GM19193 (cell line): Measurements from ENCODE around the gene PKDREJ.
A peak's percentile ranks its signal among the peaks of the same experiment; 100 is the strongest.

Experiments used
- POLR2A ChIP-seq: IDR thresholded peaks from 4 replicates; pipeline ENCODE4 v1.6.1; 2011; ENCODE audit not compliant: insufficient read depth, insufficient read length; ENCODE audit errors: extremely low read depth

The PKDREJ gene, protein sequence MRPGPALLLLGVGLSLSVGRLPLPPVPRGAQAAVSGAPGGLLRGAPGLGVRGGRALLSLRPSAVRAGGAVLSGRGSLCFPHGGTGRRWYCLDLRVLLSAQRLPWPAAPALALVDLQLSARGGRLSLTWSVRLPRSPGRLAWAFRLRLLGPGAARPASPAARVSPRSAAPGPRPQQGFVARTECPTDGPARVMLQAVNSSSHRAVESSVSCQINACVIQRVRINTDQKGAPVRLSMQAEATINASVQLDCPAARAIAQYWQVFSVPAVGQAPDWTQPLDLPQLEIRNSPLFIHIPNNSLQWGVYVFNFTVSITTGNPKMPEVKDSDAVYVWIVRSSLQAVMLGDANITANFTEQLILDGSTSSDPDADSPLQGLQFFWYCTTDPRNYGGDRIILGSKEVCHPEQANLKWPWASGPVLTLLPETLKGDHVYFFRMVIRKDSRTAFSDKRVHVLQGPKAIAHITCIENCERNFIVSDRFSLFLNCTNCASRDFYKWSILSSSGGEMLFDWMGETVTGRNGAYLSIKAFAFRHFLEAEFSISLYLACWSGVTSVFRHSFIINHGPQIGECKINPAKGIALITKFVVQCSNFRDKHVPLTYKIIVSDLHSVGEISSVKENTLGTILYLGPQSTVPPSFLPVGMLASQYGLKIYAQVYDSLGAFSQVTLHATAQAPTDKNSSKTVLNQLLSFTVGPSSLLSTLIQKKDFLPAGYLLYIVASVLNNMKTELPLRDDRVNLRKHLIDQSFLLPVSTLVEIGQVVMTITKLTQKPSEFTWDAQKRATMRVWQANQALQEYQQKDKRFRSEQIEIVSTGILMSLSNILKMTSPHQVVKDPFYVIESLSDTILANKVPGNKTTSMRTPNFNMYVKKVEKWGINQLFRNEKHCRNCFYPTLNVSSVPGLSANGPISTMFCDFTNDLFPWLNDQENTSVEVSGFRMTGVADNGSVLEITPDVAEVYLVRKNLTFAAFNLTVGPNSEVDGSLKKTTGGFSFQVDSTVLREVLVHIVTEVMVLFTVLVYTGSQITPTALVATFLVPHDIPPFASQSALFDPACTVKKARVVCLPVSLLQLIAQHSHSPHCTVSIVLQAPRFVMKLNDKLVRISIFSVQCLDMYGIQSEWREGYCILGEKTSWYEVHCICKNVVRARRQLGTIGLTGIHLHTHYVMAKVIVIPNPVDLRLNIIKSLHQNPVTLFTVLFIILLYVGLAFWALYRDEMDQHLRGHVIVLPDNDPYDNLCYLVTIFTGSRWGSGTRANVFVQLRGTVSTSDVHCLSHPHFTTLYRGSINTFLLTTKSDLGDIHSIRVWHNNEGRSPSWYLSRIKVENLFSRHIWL (N-terminal part only)

DNA sequence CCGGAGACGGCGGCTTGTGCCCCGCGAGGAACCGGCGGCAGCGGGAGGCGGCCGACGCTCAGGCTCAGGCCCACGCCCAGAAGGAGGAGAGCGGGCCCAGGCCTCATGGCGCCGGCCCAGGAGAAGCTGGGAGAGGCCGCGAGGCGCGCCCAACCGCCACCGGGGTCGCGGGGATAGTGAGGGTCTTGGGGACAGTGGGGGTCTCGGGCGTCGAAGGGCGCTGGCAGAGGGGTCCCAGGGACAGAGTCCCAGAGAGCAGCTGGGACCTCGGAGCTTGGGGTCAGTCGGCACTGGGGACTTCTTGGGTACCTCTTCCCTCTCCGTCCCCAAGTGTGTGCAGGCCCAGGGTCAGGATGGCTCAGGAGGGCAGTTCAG is at the start of gene PKDREJ:
Gene PKDREJ (minus strand): TSS at position 128 of the 375 bp plus-strand sequence. CDS start 21 bp downstream, at position 107.
- no peak for TF ChIP-seq POLR2A

DNA sequence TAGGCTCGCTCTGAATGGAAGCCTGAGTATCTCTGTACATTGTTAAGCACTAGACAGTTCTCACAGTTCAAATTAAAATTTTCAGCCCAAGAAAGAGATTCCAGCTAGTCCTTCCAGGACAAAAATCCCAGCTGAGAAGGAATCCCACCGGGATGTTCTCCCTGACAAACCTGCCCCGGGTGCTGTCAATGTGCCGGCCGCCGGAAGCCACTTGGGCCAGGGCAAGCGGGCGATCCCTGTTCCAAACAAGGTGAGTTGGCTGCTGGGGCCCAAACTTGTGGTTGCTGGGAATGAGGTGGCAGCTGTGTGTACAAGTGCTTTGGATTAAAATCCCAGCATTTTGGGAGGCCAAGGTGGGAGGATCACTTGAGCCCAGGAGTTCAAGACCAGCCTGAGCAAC is 48.9 kb upstream of the PKDREJ start:
- TF ChIP-seq POLR2A, result no peak

DNA sequence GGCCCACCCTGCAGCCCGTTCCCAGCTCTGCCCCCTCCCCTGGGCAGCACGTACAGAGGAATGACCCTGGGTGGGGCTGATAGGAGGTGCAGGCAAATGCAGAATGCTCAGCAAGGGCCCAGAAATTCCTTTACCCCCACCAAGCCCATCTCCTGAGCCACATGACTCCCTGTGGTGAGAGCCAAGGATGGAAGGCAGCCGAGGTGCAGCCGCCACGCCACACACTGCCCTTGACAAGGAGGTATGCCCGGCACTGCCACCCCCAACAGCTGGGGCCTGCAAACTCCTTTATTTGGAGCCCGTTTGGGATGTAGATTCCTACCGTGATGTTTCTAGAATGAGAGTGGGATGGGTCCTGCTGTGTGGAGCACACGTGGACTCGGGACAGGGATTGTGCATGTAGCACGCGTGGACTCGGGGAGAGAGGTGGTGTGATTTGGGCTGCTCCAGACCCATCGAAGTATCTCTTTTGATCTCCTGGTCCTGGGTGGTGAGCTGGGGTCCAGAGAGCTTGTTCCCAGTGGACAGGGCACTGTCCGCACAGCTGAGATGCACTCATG is 46.5 kb upstream of the PKDREJ start:
- no peak for TF ChIP-seq POLR2A

DNA sequence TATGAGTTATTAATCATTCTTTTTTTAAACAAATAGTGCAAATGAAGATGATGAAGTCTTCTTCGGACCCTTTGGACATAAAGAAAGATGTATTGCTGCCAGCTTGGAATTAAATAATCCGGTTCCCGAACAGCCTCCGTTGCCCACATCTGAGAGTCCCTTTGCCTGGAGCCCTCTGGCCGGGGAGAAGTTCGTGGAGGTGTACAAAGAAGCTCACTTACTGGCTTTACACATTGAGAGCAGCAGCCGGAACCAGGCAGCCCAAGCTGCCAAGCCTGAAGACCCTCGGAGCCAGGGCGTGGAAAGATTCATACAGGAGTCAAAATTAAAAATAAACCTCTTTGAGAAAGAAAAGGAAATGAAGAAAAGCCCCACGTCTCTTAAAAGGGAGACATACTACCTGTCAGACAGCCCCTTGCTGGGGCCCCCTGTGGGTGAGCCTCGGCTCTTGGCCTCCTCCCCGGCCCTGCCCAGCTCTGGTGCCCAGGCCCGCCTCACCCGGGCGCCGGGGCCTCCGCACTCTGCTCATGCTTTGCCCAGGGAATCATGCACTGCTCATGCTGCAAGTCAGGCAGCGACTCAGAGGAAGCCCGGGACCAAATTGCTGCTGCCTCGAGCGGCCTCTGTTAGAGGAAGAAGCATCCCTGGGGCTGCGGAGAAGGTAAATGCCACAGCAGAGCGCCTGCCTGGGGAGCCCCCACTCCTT is 45.3 kb upstream of the PKDREJ start:
- TF ChIP-seq POLR2A, result no peak

DNA sequence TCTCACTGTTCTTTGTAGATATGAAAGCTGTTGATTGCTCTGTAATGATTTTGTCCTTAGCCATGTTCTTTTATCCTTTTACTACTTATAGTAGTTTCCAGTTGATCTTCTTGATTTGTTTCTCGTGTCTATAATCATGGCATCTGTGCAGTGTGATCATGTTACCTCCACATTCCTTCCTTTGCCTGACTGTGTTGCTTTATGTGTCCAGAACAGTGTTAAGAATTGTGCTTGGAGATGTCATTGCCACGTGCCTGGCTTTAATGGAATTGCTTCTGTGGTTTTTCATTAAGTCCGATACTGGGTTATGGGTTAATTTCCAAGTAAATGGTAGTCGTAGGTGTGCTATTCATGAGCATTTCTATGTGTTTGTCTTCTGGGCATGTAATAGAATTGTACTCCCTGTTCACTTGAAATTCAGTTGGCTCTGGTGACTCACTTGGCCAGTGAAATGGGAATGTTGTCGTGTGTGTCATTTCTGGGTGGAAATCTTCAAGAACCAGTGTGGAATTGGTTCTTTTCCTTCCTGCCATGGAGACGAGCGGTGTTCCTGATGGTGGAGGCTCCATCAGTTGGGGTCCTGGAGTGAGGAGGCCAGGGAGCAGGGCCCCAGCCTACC is 40.3 kb upstream of the PKDREJ start:
- TF ChIP-seq POLR2A, result no peak

DNA sequence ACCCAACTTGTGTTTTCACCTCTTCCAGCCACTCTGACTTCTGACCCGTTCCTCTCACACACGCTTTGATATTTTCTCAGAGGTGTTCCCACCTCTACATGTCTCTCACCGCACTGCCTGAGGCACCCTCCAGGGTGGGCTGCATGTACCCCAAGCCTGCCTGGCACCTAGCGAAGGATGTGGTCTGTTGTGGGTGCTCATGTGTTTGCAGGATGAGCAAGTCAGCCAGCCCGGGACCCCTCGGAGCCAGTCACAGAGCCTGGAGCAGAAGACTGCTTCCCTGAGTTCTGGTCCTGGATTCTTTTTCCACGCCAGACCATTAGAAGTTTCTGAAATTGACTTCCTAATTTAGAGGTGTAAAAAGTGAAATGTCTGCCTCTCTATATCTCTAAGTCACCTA is 37.3 kb upstream of the PKDREJ start:
- TF ChIP-seq POLR2A, result no peak

DNA sequence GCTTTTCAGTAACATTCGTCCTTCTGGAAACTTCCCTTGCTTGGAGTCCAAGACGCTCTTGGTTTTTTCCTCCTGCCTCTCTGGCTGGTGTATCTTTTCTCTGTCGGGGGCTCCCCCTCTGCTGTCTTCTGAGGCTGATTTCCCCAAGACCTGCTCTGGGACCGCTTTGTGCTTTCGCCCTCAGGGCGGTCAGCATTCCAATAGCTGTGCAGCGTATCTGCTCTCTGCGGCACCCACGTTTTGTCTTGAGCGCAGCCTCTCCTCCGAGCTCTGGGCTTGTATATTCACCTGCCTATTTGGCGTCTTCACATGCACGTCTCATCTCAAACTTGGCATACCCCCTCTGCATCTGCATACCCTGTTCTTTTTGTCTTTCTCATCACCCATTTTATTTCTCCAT is 36.0 kb upstream of the PKDREJ start:
- TF ChIP-seq POLR2A, result no peak

DNA sequence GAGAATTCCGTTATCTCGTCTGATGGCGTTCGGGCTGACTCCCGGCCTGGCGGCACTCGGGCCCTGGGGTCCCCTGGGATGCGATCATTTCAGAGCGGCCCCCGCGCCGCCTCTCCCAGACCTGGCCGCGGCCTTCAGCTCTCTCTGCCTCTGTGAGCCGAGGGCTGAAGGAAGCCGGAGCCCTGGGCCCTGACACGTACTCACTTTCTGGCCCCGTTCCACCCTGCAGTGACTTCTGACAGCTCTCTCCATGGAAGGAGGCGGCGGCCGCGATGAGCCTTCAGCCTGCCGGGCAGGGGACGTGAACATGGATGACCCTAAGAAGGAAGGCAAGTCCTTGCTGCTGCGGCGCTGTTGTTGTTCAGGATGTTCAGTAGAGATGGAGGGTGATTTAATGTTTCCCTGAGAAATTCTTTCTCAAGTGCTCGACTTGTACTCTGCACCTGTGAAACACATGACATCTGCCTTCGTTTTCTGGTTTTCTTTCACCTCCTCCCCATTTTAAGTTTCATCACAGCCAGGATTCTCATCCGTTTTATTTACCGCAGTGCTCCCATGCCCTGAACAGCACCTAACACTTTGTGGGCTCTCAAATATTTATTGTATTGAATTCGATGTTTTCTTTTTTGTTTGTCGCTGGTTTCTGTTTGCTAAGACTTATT is 34.1 kb upstream of the PKDREJ start:
- TF ChIP-seq POLR2A, result no peak

DNA sequence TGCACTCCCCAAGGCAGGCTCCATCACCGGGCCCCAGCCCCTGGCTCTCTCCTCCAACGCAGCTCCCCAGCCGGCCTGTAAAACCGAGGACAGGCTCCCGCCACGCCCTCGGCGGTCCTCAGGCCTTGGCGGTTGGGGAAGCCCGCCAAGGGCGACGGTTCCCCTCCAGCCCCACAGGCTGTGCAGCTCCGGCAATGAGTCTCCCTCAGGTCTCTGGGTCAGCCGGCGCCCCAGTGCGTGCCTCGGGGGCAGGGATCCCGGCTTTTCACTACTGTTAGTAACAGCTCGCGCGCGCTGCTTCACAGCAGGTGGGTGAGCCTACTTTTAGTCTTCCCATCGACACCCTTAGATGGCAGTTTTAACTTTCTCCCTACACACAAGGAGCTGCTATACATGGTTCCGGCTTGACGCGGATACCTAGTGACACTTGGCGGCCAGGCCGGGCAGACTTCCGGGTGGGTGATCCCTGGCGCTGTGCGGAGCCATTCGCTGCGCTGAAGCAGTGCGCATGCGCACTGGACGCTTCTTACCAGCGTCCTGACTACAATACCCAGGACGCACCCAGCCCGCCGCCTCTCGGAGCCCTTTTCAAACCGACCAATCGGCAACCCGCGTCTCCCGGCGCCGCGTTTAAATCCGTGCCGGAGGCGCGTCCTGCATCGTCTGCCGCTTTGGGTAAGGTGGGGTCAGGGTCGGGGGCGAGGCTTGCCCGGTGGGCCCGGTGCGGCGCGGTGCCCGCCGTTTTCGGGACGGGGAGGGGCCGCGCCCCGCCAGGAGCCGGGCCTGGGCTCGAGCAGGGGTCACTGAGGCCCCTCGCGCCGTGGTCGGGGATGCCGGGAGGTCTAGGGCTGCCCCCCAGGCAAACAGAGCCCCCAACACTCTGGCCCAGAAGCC is 33.4 kb upstream of the PKDREJ start, which contains the start of gene GTSE1:
Gene GTSE1 (plus strand): TSS at position 614 of the 894 bp plus-strand sequence. CDS start 531 bp downstream, outside the sequence.
- TF ChIP-seq POLR2A, result peak; percentile 89

DNA sequence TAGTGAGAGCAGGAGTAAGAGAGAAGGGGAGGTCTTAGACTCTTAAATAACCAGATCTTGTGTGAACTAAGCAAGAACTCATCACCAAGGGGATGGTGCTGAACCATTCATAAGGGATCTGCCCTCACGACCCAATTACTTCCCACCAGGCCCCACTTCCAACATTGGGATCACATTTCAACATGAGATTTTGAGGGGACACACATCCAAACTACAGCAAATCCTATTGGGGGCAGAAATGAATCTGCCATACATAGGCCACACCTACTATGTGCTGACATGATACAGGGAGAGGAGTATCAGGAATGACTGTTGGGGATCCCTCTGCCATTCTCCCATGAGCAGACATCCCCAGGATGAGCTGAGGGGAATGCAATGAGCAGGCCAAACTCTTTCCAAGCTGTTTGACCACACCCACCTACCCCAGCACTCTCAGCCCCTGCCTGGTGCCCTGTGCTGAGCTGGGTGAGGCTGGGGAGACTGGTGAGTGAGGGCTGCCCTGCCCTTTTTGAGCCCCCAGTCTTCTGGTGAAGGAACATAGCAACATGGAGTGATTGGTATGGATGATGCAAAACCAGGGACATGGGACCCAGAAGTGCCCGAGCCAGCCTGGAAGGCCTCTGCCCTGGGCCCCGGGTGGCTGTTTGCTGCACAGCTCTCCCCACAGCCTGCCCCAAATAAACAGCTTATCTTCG is 32.3 kb upstream of the PKDREJ start:
- no peak for TF ChIP-seq POLR2A

DNA sequence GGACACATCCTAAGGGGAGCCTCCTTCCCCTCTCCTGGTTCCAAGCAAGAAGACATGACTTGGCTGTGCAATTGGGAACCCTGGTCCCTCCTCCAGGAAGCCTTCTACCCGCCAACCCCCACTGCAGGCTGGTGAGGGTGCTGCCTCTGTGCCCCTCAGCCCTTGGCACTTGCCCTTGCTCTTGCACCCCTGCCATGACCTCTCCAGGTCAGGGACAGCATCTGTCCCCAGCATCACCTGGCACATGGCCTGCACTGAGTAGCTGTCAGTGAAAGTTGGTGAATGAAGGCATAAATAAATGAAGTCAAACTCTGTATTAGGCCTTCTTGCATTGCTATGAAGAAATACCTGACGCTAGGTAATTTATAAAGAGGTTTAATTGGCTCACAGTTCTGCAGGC is 31.6 kb upstream of the PKDREJ start:
- TF ChIP-seq POLR2A, result no peak
